Measurements from ENCODE around the gene COBL. TPM values are rescaled to one million over a fixed set of nuclear protein-coding genes. Genes with fewer than 3 reads are reported as not detected.

COBL gene
- polyA plus RNA-seq, 3 donors = not detected

DNA sequence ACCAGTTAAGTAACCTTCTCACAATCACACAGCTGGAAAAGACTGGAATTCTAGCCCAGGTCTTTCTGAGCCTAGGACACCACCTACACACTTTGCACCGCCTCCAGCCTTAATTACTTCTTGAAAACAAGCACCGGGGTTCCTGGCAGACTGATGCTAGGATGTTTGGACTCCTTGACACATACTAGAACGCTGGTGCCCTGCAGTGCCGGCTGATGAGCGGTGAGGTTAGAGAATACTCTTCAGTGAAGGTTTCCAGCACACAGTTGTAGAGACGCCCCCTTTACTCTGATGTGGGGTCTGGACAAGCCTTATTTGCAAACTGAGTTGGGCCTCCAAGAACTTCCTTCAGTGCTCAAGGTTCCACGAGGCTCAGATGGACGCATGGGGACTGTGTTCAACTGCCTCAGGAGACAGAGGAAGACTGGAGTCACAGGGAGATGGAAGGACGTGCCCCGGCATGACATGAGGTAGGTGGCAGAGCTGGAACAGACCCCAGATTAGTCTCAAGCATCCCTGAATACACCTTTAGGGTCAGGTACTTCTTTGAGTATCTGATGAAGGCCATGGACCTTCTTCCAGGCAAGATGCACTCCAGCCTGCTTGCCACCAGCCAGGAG, 89.6 kb downstream of the COBL start:
- no peaks in the 10 kb centered on the region for H3K36me3 Mint-ChIP-seq
- no peak for DNase-seq
- H3K27ac Mint-ChIP-seq = no peak overlapping the region
- H3K4me3 ChIP-seq (replicated peaks in 1 of 3; ENCODE audit: low read depth in 2 of 3, low read length in 3 of 3) = no peak overlapping the region
- no peaks in the 10 kb centered on the region for H4K20me1 ChIP-seq (ENCODE audit: insufficient read depth, low read length)
- peaks cover 2 to 7% (median 6%) of the 10 kb centered on the region in 3 donors for H3K27me3 Mint-ChIP-seq (ENCODE audit: low read depth in 3 of 3)
- H3K4me2 ChIP-seq (replicated peaks; ENCODE audit: extremely low read depth, low read length, poor library complexity, severe bottlenecking) = no peak overlapping the region
- WGBS (ENCODE audit: insufficient coverage) = 94% methylated on average over 7 of the region's 10 CpGs
- no peaks in the 10 kb centered on the region for H3K9me3 ChIP-seq (replicated peaks in 1 of 2; ENCODE audit: control insufficient read depth in 1 of 2, insufficient read depth in 1 of 2, low read length in 2 of 2)
- no peaks in the 10 kb centered on the region for H3K4me1 Mint-ChIP-seq
- no peak overlapping the region for H3K27ac ChIP-seq (ENCODE audit: low read depth in 1 of 2, low read length in 2 of 2)
- TF ChIP-seq, protein P1, sequence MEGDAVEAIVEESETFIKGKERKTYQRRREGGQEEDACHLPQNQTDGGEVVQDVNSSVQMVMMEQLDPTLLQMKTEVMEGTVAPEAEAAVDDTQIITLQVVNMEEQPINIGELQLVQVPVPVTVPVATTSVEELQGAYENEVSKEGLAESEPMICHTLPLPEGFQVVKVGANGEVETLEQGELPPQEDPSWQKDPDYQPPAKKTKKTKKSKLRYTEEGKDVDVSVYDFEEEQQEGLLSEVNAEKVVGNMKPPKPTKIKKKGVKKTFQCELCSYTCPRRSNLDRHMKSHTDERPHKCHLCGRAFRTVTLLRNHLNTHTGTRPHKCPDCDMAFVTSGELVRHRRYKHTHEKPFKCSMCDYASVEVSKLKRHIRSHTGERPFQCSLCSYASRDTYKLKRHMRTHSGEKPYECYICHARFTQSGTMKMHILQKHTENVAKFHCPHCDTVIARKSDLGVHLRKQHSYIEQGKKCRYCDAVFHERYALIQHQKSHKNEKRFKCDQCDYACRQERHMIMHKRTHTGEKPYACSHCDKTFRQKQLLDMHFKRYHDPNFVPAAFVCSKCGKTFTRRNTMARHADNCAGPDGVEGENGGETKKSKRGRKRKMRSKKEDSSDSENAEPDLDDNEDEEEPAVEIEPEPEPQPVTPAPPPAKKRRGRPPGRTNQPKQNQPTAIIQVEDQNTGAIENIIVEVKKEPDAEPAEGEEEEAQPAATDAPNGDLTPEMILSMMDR (IDR thresholded peaks at IDR 0.05) = no peak
- no peak overlapping the region for H3K9ac ChIP-seq (ENCODE audit: insufficient read depth, low read length, poor library complexity, severe bottlenecking)
- peaks cover 0 to 3% (median 0%) of the 10 kb centered on the region in 7 donors for H3K9me3 Mint-ChIP-seq
- no peak overlapping the region for H3K4me3 Mint-ChIP-seq
- H3K4me1 ChIP-seq (ENCODE audit: control insufficient read depth in 1 of 2, insufficient read depth in 2 of 2, low read length in 2 of 2) = no peaks in the 10 kb centered on the region
- no peak overlapping the region for H2AFZ ChIP-seq (ENCODE audit: insufficient read depth, low read depth, low read length, poor library complexity, severe bottlenecking)
- no peaks in the 10 kb centered on the region for H3K79me2 ChIP-seq (ENCODE audit: insufficient read depth, low read length)
- intact Hi-C loops (cut with micrococcal nuclease) = no loop called here
- H3K27me3 ChIP-seq (ENCODE audit: control insufficient read depth in 2 of 2, insufficient read depth in 2 of 2, low read length in 2 of 2) = no peaks in the 10 kb centered on the region
- H3K36me3 ChIP-seq (replicated peaks in 1 of 2; ENCODE audit: control insufficient read depth in 1 of 2, insufficient read depth in 2 of 2, low read length in 2 of 2) = no peaks in the 10 kb centered on the region

DNA sequence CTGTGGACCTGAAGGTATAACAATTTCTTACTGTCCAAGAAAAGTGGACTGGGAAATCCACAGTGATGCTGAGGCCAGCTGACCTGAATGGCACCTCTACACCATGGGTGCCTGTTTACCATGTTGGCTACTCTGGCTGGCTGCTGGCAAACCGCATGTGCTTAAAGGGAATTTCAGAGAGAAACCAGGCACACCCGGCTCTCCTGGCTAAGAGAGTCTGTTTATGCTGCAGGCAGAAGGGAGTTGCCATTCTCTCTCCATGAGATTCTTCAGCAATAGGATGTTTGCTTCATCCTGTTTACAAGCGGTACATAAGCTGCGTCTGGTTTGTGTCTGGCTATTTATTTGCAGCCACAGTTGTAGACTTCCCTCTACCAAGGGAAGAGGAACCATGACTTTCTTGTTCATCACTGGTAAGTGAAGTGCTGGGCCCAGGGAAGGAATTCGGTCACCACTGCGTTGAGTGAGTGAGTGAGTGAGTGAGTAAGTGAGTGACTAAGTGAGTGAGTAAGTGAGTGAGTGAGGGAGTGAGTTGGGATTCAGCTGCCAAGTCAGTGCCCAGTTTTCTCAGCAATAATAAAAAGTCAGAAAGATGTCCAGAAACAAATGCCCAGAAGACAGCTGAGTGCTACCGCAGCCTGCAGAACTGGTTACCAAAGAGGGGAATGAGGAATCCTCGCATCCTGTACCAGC, 90.4 kb downstream of the COBL start:
- no peak for DNase-seq
- Histone ChIP-seq H3K36me3 (replicated peaks in 1 of 2; ENCODE audit: control insufficient read depth in 1 of 2, insufficient read depth in 2 of 2, low read length in 2 of 2) (no peaks in the 10 kb centered on the region), H3K79me2 (ENCODE audit: insufficient read depth, low read length) (no peaks in the 10 kb centered on the region), H4K20me1 (ENCODE audit: insufficient read depth, low read length) (no peaks in the 10 kb centered on the region), H2AFZ (ENCODE audit: insufficient read depth, low read depth, low read length, poor library complexity, severe bottlenecking) (no peak overlapping the region), H3K27ac (ENCODE audit: low read depth in 1 of 2, low read length in 2 of 2) (no peak overlapping the region), H3K4me2 (replicated peaks; ENCODE audit: extremely low read depth, low read length, poor library complexity, severe bottlenecking) (no peak overlapping the region), H3K4me1 (ENCODE audit: control insufficient read depth in 1 of 2, insufficient read depth in 2 of 2, low read length in 2 of 2) (no peaks in the 10 kb centered on the region), H3K9me3 (replicated peaks in 1 of 2; ENCODE audit: control insufficient read depth in 1 of 2, insufficient read depth in 1 of 2, low read length in 2 of 2) (no peaks in the 10 kb centered on the region), H3K4me3 (replicated peaks in 1 of 3; ENCODE audit: low read depth in 2 of 3, low read length in 3 of 3) (no peak overlapping the region), H3K27me3 (ENCODE audit: control insufficient read depth in 2 of 2, insufficient read depth in 2 of 2, low read length in 2 of 2) (no peaks in the 10 kb centered on the region), H3K9ac (ENCODE audit: insufficient read depth, low read length, poor library complexity, severe bottlenecking) (no peak overlapping the region)
- Mint-ChIP-seq H3K9me3 (peaks cover 0 to 3% (median 0%) of the 10 kb centered on the region in 7 donors), H3K27ac (no peak overlapping the region), H3K4me3 (no peak overlapping the region), H3K4me1 (no peaks in the 10 kb centered on the region), H3K36me3 (no peaks in the 10 kb centered on the region), H3K27me3 (ENCODE audit: low read depth in 3 of 3) (peaks cover 0 to 7% (median 6%) of the 10 kb centered on the region in 3 donors)
- TF ChIP-seq, protein P1 (IDR thresholded peaks at IDR 0.05) = no peak
- 80% methylated on average over 6 of the region's 8 CpGs for WGBS (ENCODE audit: insufficient coverage)
- intact Hi-C loops (cut with micrococcal nuclease) = no loop called here

Measured in CD14-positive monocyte (primary cell).